GM12878 (cell line): ENCODE measurements around the gene MAST4. TPM values are rescaled to one million over a fixed set of nuclear protein-coding genes. Genes with fewer than 3 reads are reported as not detected.

Source experiments
- ATF7 ChIP-seq: fragments of 450-650 bp; IDR thresholded peaks from 2 replicates; pipeline ENCODE4 v1.6.1; 2016; ENCODE audit warnings: low read depth, mild to moderate bottlenecking
- BACH1 ChIP-seq: fragments of 450-650 bp; IDR thresholded peaks from 2 replicates; pipeline ENCODE4 v1.6.1; 2017; ENCODE audit warnings: mild to moderate bottlenecking, borderline replicate concordance
- BHLHE40 ChIP-seq, 2 experiments: fragments of 450-650 bp in 1 of 2; IDR thresholded peaks; 2 replicates each; pipeline ENCODE4 v1.6.1; 2011 to 2017; ENCODE audit warnings: low read depth in 2 of 2, borderline replicate concordance in 1 of 2, improper control_type of control experiment in 1 of 2, low read length in 1 of 2, mild to moderate bottlenecking in 1 of 2
- CBX5 ChIP-seq: sonication (generic); IDR thresholded peaks from 2 replicates; pipeline ENCODE4 v1.6.1; 2016; ENCODE audit warnings: low read depth, moderate library complexity, mild to moderate bottlenecking, inconsistent platforms
- CREB1 ChIP-seq: IDR thresholded peaks from 2 replicates; pipeline ENCODE4 v1.6.1; 2012; ENCODE audit warnings: low read depth, mild to moderate bottlenecking, inconsistent platforms
- ETV6 ChIP-seq, 2 experiments: fragments of 450-650 bp in 1 of 2; IDR thresholded peaks in 1 of 2; conservative IDR thresholded peaks in 1 of 2; 2 replicates each; pipeline ENCODE4 v1.6.1; 2014; ENCODE audit warnings: antibody characterized with exemption in 1 of 2, borderline replicate concordance in 1 of 2, low read depth in 1 of 2, mild to moderate bottlenecking in 1 of 2, moderate library complexity in 1 of 2
- FOS ChIP-seq: IDR thresholded peaks from 3 replicates; pipeline ENCODE4 v1.6.1; 2011; ENCODE audit warnings: borderline replicate concordance; ENCODE audit not compliant: insufficient read length; ENCODE audit errors: extremely low read depth
- HDAC6 ChIP-seq: fragments of 200-600 bp; sonication (generic); IDR thresholded peaks from one replicate; pipeline ENCODE4 v1.8.0; 2017; ENCODE audit warnings: antibody characterized with exemption; ENCODE audit not compliant: unreplicated experiment
- JUNB ChIP-seq: IDR thresholded peaks from 2 replicates; pipeline ENCODE4 v1.6.1; 2016; ENCODE audit warnings: antibody characterized with exemption, mild to moderate bottlenecking
- JUND ChIP-seq: IDR thresholded peaks from 2 replicates; pipeline ENCODE4 v1.6.1; 2012; ENCODE audit warnings: low read depth, mild to moderate bottlenecking, low read length, improper control_type of control experiment, moderate library complexity
- MTA2 ChIP-seq: fragments of 450-650 bp; IDR thresholded peaks from 2 replicates; pipeline ENCODE4 v1.6.1; 2016; ENCODE audit warnings: low read depth, mild to moderate bottlenecking, moderate library complexity
- MXI1 ChIP-seq: fragments of 150-350 bp; IDR thresholded peaks from 2 replicates; pipeline ENCODE4 v1.6.1; 2011; ENCODE audit warnings: low read depth, mild to moderate bottlenecking, inconsistent platforms, low read length, improper control_type of control experiment
- MYB ChIP-seq: fragments of 150-350 bp; IDR thresholded peaks from 2 replicates; pipeline ENCODE4 v1.6.1; 2014; ENCODE audit warnings: mild to moderate bottlenecking, low read depth, low read length, borderline replicate concordance
- MYC ChIP-seq: IDR thresholded peaks from 2 replicates; pipeline ENCODE4 v1.6.1; 2011; ENCODE audit warnings: mild to moderate bottlenecking, low read length, moderate library complexity, inconsistent platforms; ENCODE audit not compliant: insufficient read depth, insufficient replicate concordance, insufficient read length, severe bottlenecking
- NFYB ChIP-seq: IDR thresholded peaks from 2 replicates; pipeline ENCODE4 v1.6.1; 2011; ENCODE audit warnings: low read depth, mild to moderate bottlenecking, low read length, improper control_type of control experiment, moderate library complexity; ENCODE audit not compliant: insufficient read depth
- NR2F1 ChIP-seq: fragments of 450-650 bp; conservative IDR thresholded peaks from 2 replicates; pipeline ENCODE4 v1.6.1; 2017; ENCODE audit warnings: mild to moderate bottlenecking
- PML ChIP-seq: IDR thresholded peaks from 2 replicates; pipeline ENCODE4 v1.6.1; 2012; ENCODE audit warnings: low read length, inconsistent platforms
- RAD21 ChIP-seq: IDR thresholded peaks from 2 replicates; pipeline ENCODE4 v1.6.1; 2011; ENCODE audit warnings: mild to moderate bottlenecking, low read depth, low read length, moderate library complexity; ENCODE audit not compliant: insufficient read depth
- RFX5 ChIP-seq: IDR thresholded peaks from 2 replicates; pipeline ENCODE4 v1.6.1; 2011; ENCODE audit warnings: low read depth, low read length, improper control_type of control experiment
- SMARCA5 ChIP-seq: fragments of 450-650 bp; IDR thresholded peaks from 2 replicates; pipeline ENCODE4 v1.6.1; 2017; ENCODE audit warnings: mild to moderate bottlenecking
- SREBF1 ChIP-seq: IDR thresholded peaks from 2 replicates; pipeline ENCODE4 v1.6.1; 2012; ENCODE audit warnings: mild to moderate bottlenecking, low read length
- SUZ12 ChIP-seq: fragments of 200-600 bp; sonication (generic); IDR thresholded peaks from one replicate; pipeline ENCODE4 v1.6.1; 2018; ENCODE audit warnings: antibody characterized with exemption, mild to moderate bottlenecking; ENCODE audit not compliant: unreplicated experiment
- TBL1XR1 ChIP-seq: IDR thresholded peaks from 2 replicates; pipeline ENCODE4 v1.6.1; 2012; ENCODE audit warnings: low read depth, low read length, improper control_type of control experiment
- TCF12 ChIP-seq: IDR thresholded peaks from 2 replicates; pipeline ENCODE4 v1.6.1; 2011; ENCODE audit warnings: low read depth, mild to moderate bottlenecking, low read length
- WRNIP1 ChIP-seq: IDR thresholded peaks from 2 replicates; pipeline ENCODE4 v1.6.1; 2011; ENCODE audit warnings: low read depth, low read length, improper control_type of control experiment, borderline replicate concordance
- ZNF274 ChIP-seq: IDR thresholded peaks from one replicate; pipeline ENCODE4 v1.8.0; 2011; ENCODE audit not compliant: insufficient read length, insufficient read depth
- ZNF622 ChIP-seq: fragments of 450-650 bp; IDR thresholded peaks from 2 replicates; pipeline ENCODE4 v1.6.1; 2017; ENCODE audit warnings: mild to moderate bottlenecking, inconsistent platforms
- ZZZ3 ChIP-seq: IDR thresholded peaks from 2 replicates; pipeline ENCODE4 v1.6.1; 2011; ENCODE audit warnings: low read depth; ENCODE audit not compliant: control insufficient read depth, insufficient read length
- polyA plus RNA-seq, 11 experiments: library from polyadenylated mRNA; depleted of rRNA in 4 of 11; unstranded in 6 of 11; stranded (reverse) in 5 of 11; fragments of >200 nt; fragmentation: Nextera tagmentation in 4 of 11; fragmentation: Illumina TruSeq in 1 of 11; extraction: Ambion mirVana in 4 of 11; extraction: Trizol in 1 of 11; gene quantifications; 1 replicate in 1 of 11; 2 replicates in 10 of 11; pipeline versions ENCODE4 v1.2.1 to v1.2.3, GENCODE V29; 2011 to 2016; ENCODE audit warnings: inconsistent platforms in 2 of 11, missing spikeins in 2 of 11, low read depth in 1 of 11
- total RNA-seq, 4 experiments: library from RNA; depleted of rRNA in 3 of 4; stranded (reverse); fragments of >200 nt in 3 of 4; fragmentation: Illumina TruSeq in 1 of 4; extraction: Trizol in 1 of 4; gene quantifications; 2 replicates each; pipeline versions ENCODE4 v1.2.1 to v1.2.3, GENCODE V29; 2013 to 2021
- TF ChIP-seq, protein P1 (sequence below): fragments of 150-350 bp; IDR thresholded peaks from 2 replicates; pipeline ENCODE4 v1.6.1; 2014; ENCODE audit warnings: mild to moderate bottlenecking, low read depth, low read length
- TF ChIP-seq, protein P2 (sequence below): IDR thresholded peaks from 2 replicates; pipeline ENCODE4 v1.6.1; 2012; ENCODE audit warnings: low read depth, low read length, improper control_type of control experiment

Gene MAST4
- total and polyA plus RNA-seq, 10 of the 15 experiments (the other 5 are each of a cell fraction or from before 2014, with no cell fraction given) = 0.02 to 1.6 (median 0.29) TPM; not detected in 1

DNA sequence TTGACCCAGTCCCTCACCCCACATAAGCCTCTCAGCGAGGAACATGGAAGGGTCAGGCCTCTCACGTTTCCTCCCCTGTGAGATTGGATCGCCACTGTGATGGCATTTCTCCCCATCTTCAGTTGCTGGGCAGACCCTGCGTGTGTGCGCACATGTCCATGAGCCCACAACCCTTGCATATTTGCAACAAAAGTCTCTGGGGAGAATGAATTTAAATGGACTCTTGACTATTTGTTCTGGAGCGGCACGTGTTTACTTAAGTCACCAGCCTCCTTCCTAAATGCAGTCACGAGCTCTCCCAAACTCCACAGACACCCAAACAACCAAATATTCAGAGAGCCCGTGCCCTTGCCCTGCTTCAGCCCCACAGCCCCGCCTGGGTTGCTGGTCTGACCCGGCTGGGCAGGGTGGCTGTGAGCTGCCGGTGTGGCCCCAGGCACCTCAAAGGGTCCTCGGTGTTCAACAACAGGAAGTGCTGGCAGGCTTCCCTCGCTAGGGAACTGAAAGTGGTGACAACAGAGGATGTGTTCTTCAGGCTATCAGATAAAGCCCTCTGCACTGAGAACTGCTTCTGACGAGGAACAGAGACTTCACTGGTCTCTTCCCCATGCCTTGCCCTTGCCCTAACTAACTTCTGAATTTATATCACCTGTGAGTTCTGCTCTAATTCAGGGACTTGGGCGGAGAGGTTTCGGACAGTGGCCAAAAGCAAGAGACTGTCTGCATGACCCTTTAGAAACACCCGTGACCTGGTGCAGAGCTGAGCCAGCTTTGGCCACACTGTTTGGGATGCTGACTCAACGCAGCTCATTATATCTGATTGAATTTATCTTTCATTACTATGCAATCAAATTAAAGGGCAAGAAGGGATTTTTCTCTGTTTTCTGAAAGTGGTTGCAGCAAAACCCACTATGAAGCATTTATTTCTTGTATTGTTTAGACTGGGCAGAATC is 619.6 kb downstream of the MAST4 start (continued):
- TF ChIP-seq ATF7 = peak; percentile 60
- no peak for TF ChIP-seq MYB
- TF ChIP-seq MTA2 = peak; percentile 52; the same call in 1 of the 2 replicates
- TF ChIP-seq SUZ12 = no peak
- peak; percentile 27; the same call in 1 of the 2 replicates for TF ChIP-seq JUNB
- TF ChIP-seq TCF12 = no peak; the same call in 1 of the 2 replicates
- TF ChIP-seq BACH1 = peak; percentile 58; the same call in 1 of the 2 replicates
- TF ChIP-seq NFYB = no peak
- no peak for TF ChIP-seq MYC
- TF ChIP-seq NR2F1 = peak; percentile 40; the same call in 1 of the 2 replicates
- peak; percentile 54 for TF ChIP-seq CREB1
- no peak for TF ChIP-seq SMARCA5
- no peak for TF ChIP-seq RAD21
- no peak for TF ChIP-seq ZNF274
- no peak for TF ChIP-seq ZNF622
- TF ChIP-seq FOS = no peak
- no peak for TF ChIP-seq JUND
- TF ChIP-seq, protein P1, sequence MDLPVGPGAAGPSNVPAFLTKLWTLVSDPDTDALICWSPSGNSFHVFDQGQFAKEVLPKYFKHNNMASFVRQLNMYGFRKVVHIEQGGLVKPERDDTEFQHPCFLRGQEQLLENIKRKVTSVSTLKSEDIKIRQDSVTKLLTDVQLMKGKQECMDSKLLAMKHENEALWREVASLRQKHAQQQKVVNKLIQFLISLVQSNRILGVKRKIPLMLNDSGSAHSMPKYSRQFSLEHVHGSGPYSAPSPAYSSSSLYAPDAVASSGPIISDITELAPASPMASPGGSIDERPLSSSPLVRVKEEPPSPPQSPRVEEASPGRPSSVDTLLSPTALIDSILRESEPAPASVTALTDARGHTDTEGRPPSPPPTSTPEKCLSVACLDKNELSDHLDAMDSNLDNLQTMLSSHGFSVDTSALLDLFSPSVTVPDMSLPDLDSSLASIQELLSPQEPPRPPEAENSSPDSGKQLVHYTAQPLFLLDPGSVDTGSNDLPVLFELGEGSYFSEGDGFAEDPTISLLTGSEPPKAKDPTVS = no peak
- no peak for TF ChIP-seq HDAC6
- no peak for TF ChIP-seq MXI1
- TF ChIP-seq CBX5 = 0 out of 2 replicates have a peak, but pooled peaks have one; percentile 20
- no peak for TF ChIP-seq RFX5
- no peak for TF ChIP-seq PML
- TF ChIP-seq, protein P2, sequence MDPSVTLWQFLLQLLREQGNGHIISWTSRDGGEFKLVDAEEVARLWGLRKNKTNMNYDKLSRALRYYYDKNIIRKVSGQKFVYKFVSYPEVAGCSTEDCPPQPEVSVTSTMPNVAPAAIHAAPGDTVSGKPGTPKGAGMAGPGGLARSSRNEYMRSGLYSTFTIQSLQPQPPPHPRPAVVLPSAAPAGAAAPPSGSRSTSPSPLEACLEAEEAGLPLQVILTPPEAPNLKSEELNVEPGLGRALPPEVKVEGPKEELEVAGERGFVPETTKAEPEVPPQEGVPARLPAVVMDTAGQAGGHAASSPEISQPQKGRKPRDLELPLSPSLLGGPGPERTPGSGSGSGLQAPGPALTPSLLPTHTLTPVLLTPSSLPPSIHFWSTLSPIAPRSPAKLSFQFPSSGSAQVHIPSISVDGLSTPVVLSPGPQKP = no peak
- no peak for TF ChIP-seq SREBF1
- no peak for TF ChIP-seq WRNIP1
- peak; percentile 45 to 75; a peak in 3 of 4 replicates for TF ChIP-seq BHLHE40 (IDR thresholded peaks at IDR 0.05; ENCODE audit: borderline replicate concordance in 1 of 2, low read depth in 2 of 2, low read length in 1 of 2)
- peak in 1 of 2 experiments; percentile 89; a peak in 2 of 4 replicates for TF ChIP-seq ETV6 (conservative IDR thresholded peaks at IDR 0.05 in 1 of 2, IDR thresholded peaks at IDR 0.05 in 1 of 2; ENCODE audit: borderline replicate concordance in 1 of 2, low read depth in 1 of 2)
- TF ChIP-seq TBL1XR1 = no peak
- no peak for TF ChIP-seq ZZZ3
